ENCODE measurements around the gene GINS2.
A peak's percentile ranks its signal among the peaks of the same experiment; 100 is the strongest.

The GINS2 gene

GRCh38 chr16:85688586-85689284 lies at the start of gene GINS2:
GINS2 (minus strand) TSS chr16:85688954; CDS start chr16:85688898, 56 bp downstream.
- FAIRE-seq (peak; percentile 59), DNase-seq (ENCODE audit: extremely low spot score, insufficient read length, low read depth) (peak; percentile 99)

DNA sequence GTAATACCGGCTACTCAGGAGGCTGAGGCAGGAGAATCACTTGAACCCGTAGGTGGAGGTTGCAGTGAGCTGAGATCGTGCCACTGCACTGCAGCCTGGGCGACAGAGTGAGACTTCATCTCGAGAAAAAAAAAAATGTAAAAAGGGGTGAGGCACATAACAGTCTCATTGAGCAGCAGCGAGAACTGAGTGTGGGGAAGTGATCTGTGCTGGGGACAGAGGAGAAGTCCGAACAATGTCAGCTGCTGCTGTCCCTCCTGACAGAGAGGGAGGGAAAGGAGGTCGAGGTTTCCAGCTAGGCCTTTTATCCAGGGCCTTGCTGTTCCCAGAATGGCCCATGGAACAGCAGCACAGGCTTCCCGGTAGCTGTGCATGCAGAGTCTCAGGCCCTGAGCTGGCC lies 48.2 kb upstream of the GINS2 start:
- no peak for FAIRE-seq
- no peak for DNase-seq (ENCODE audit: extremely low spot score, insufficient read length, low read depth)

- no peak for DNase-seq (ENCODE audit: extremely low spot score, insufficient read length, low read depth)
These were observed 47.2 kb upstream of the GINS2 start for GRCh38 chr16:85735946-85736345.

DNA sequence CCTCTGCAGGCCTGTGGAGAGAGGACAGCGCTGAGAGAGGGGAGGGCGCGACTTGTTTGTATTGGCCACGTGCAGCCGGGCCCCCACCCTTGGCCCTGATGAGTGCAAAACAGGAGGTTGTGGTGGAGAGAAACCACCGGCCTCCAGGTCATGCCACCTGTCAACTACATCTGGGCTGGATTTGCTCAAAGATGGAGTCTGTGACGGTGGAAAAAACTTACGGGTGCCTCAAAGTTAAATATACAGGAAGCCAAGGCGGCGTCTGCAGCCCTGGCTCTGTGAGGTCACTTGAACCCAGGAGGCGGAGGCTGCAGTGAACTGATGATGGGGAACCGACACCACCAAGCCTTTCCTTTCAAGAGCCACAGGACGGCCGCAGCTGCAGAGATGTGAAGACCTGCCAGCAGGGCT lies 46.5 kb upstream of the GINS2 start:
- DNase-seq (ENCODE audit: extremely low spot score, insufficient read length, low read depth) (no peak), FAIRE-seq (peak; percentile 76)

More at GRCh38 chr16:85735946-85736345, 47.2 kb upstream of the GINS2 start:
- FAIRE-seq: no peak

GRCh38 chr16:85734311-85735017 lies 45.7 kb upstream of the GINS2 start:
- DNase-seq (ENCODE audit: extremely low spot score, insufficient read length, low read depth) (no peak), FAIRE-seq (no peak)

- DNase-seq (ENCODE audit: extremely low spot score, insufficient read length, low read depth) (no peak), FAIRE-seq (no peak)
These were observed 45.1 kb upstream of the GINS2 start for GRCh38 chr16:85733839-85734170.

DNA sequence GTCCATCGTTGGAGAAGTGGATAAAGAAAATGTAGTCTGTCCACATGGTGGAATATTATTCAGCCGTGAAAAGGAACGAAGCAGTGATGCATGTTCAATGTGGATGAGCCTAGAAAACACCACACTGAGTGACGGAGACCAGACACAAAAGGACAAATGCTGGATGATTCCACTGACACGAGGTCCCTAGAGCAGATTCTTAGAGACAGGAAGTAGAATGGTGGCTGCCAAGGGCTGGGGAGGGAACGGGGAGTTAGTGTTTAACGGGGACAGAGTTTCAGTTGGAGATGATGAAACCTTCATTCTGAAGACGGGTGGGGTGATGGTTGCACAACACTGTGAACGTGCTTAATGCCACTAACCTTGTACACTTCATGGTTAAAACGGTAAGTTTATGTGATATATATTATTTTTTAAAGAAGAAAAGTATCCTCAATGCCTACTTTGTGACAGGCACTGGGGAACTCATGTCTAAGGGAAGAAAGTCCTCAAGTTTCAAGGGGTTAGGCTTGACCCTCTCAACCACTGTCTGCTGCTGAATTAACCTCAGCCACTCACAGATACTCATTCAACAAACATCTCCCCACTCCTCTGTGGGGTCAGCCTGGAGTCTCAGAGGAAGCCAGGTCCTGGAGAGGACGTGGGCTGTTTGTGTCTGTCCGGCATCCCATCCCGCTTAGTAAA lies 44.5 kb upstream of the GINS2 start:
- DNase-seq (ENCODE audit: extremely low spot score, insufficient read length, low read depth): no peak
- no peak for FAIRE-seq

- FAIRE-seq (no peak), DNase-seq (ENCODE audit: extremely low spot score, insufficient read length, low read depth) (no peak)
These were observed 42.4 kb upstream of the GINS2 start for GRCh38 chr16:85731179-85731578.

- FAIRE-seq (no peak), DNase-seq (ENCODE audit: extremely low spot score, insufficient read length, low read depth) (no peak)
These were observed 41.4 kb upstream of the GINS2 start for GRCh38 chr16:85730186-85730465.

DNA sequence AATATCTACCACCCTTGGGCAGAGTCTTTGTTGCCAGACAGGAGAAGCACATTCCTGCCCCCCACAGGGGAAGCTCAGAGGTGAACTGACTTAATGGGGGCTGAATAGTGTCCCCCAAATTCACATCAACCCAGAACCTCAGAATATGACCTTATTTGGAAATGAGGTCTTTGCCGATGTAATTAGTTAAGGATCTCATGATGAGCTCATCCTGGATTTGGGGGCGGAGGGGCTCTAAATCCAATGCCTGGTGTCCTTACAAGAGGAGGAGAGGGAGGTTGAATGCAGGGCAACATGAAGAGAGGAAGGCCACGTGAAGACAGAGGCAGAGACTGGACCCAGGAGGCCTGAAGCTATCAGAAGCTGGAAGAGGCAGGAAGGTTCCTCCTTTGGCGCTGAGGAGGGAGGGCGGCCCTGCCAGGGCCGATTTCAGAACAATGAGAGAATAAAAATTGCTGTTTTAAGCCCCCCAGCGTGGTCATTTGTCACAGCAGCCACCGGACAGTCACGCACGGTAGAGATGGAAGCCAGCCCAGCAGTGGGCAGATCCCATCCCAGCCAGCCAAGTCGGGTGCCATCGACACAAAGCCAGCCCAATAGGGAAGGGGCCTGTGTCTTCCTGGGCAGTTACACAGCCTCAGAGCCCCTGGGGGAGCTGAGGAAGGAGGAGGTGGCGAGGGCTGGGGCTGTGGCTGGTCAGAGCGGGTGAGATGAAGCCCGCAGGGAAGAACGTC lies 40.9 kb upstream of the GINS2 start:
- DNase-seq (ENCODE audit: extremely low spot score, insufficient read length, low read depth) (no peak), FAIRE-seq (no peak)

DNA sequence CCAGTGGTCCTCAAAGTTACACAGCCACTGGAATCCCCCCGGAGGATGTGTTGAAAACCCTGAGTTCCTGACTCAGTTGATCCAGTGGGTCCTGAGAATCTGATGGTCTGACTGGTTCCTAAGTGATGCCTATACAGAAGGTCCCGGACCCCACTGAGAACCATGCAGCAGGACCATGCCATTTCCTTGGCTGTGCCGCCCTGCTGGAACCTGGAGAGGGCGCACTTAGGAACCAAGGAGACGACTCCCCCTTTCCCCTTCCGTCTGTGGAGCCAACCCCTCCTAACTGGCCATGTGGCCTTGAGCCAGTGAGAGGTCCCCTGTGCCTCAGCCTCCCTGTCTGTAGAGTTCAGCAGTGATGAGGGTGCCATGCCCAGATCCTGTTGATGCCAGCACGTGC lies 40.1 kb upstream of the GINS2 start:
- DNase-seq (ENCODE audit: extremely low spot score, insufficient read length, low read depth): no peak
- no peak for FAIRE-seq

GRCh38 chr16:85724936-85725335 lies 36.2 kb upstream of the GINS2 start:
- DNase-seq (ENCODE audit: extremely low spot score, insufficient read length, low read depth): no peak
- FAIRE-seq: no peak

- no peak for DNase-seq (ENCODE audit: extremely low spot score, insufficient read length, low read depth)
- no peak for FAIRE-seq
These were observed 35.5 kb upstream of the GINS2 start for GRCh38 chr16:85724126-85724879.

GRCh38 chr16:85722128-85722893 lies 33.6 kb upstream of the GINS2 start:
- FAIRE-seq (no peak), DNase-seq (ENCODE audit: extremely low spot score, insufficient read length, low read depth) (no peak)

DNA sequence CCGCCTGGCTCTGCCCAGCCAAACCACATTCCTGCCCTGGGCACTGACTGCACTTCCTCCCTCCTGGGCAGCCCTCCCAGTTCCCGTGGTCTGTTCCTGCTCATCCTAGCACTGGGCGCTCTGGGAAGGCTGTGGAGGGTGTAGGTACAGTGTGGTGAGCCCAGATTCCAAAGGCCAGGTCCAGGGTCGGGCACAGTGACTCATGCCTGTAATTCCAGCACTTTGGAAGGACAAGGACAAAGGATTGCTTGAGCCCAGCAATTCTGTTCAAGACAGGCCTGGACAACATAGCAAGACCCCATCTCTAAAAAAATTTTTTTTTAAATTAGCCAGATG lies 31.5 kb upstream of the GINS2 start:
- FAIRE-seq (no peak), DNase-seq (ENCODE audit: extremely low spot score, insufficient read length, low read depth) (no peak)

- DNase-seq (ENCODE audit: extremely low spot score, insufficient read length, low read depth) (no peak), FAIRE-seq (no peak)
These were observed 31.0 kb upstream of the GINS2 start for GRCh38 chr16:85719605-85720301.

GRCh38 chr16:85718682-85719081 lies 29.9 kb upstream of the GINS2 start:
- DNase-seq (ENCODE audit: extremely low spot score, insufficient read length, low read depth): no peak
- no peak for FAIRE-seq

GRCh38 chr16:85718153-85718477 lies 29.4 kb upstream of the GINS2 start:
- FAIRE-seq: no peak
- no peak for DNase-seq (ENCODE audit: extremely low spot score, insufficient read length, low read depth)

Measured in GM18507 (cell line).